ENCODE measurements around the gene EXOC3.

The EXOC3 gene

GRCh38 chr5:509611-510185 is 66.7 kb downstream of the EXOC3 start:
- H3K36me3 Mint-ChIP-seq: no peaks in the 10 kb centered on the region
- H3K27me3 Mint-ChIP-seq: no peaks in the 10 kb centered on the region
- no peak overlapping the region for H3K4me3 Mint-ChIP-seq
- no peaks in the 10 kb centered on the region for H3K4me1 Mint-ChIP-seq (ENCODE audit: low read depth)
- no peaks in the 10 kb centered on the region for H3K9me3 Mint-ChIP-seq (ENCODE audit: low read depth)
- no peak overlapping the region for H3K27ac Mint-ChIP-seq

GRCh38 chr5:510521-510920 is 67.5 kb downstream of the EXOC3 start:
- Mint-ChIP-seq H3K36me3 (no peaks in the 10 kb centered on the region), H3K27ac (no peak overlapping the region), H3K27me3 (no peaks in the 10 kb centered on the region), H3K4me3 (no peak overlapping the region), H3K4me1 (ENCODE audit: low read depth) (no peaks in the 10 kb centered on the region), H3K9me3 (ENCODE audit: low read depth) (no peaks in the 10 kb centered on the region)

- Mint-ChIP-seq H3K27ac (no peak overlapping the region), H3K4me1 (ENCODE audit: low read depth) (no peaks in the 10 kb centered on the region), H3K27me3 (peaks cover 1% of the 10 kb centered on the region), H3K9me3 (ENCODE audit: low read depth) (no peaks in the 10 kb centered on the region), H3K4me3 (no peak overlapping the region), H3K36me3 (no peaks in the 10 kb centered on the region)
These were observed 68.5 kb downstream of the EXOC3 start for GRCh38 chr5:511476-511875.

- no peak overlapping the region for H3K4me3 Mint-ChIP-seq
- no peaks in the 10 kb centered on the region for H3K9me3 Mint-ChIP-seq (ENCODE audit: low read depth)
- no peak overlapping the region for H3K27ac Mint-ChIP-seq
- no peaks in the 10 kb centered on the region for H3K4me1 Mint-ChIP-seq (ENCODE audit: low read depth)
- no peaks in the 10 kb centered on the region for H3K36me3 Mint-ChIP-seq
- H3K27me3 Mint-ChIP-seq: peaks cover 13% of the 10 kb centered on the region
These were observed 70.5 kb downstream of the EXOC3 start for GRCh38 chr5:513216-514100.

- Mint-ChIP-seq H3K4me1 (ENCODE audit: low read depth) (no peaks in the 10 kb centered on the region), H3K4me3 (no peak overlapping the region), H3K9me3 (ENCODE audit: low read depth) (no peaks in the 10 kb centered on the region), H3K27me3 (peaks cover 13% of the 10 kb centered on the region), H3K36me3 (no peaks in the 10 kb centered on the region), H3K27ac (no peak overlapping the region)
These were observed 71.1 kb downstream of the EXOC3 start for GRCh38 chr5:514101-514485.

GRCh38 chr5:514673-515072 is 71.7 kb downstream of the EXOC3 start:
- Mint-ChIP-seq H3K4me1 (ENCODE audit: low read depth) (no peaks in the 10 kb centered on the region), H3K27me3 (peaks cover 13% of the 10 kb centered on the region), H3K36me3 (no peaks in the 10 kb centered on the region), H3K4me3 (no peak overlapping the region), H3K9me3 (ENCODE audit: low read depth) (no peaks in the 10 kb centered on the region), H3K27ac (no peak overlapping the region)

- Mint-ChIP-seq H3K27me3 (peaks cover 16% of the 10 kb centered on the region), H3K27ac (no peak overlapping the region), H3K36me3 (no peaks in the 10 kb centered on the region), H3K4me3 (no peak overlapping the region), H3K9me3 (ENCODE audit: low read depth) (no peaks in the 10 kb centered on the region), H3K4me1 (ENCODE audit: low read depth) (no peaks in the 10 kb centered on the region)
These were observed 72.4 kb downstream of the EXOC3 start for GRCh38 chr5:515273-515836.

- Mint-ChIP-seq H3K27ac (no peak overlapping the region), H3K4me3 (no peak overlapping the region), H3K9me3 (ENCODE audit: low read depth) (no peaks in the 10 kb centered on the region), H3K4me1 (ENCODE audit: low read depth) (no peaks in the 10 kb centered on the region), H3K36me3 (no peaks in the 10 kb centered on the region), H3K27me3 (peaks cover 19% of the 10 kb centered on the region)
These were observed 73.5 kb downstream of the EXOC3 start for GRCh38 chr5:516338-516925.
